Erythroblast (primary cell): Measurements from ENCODE around the gene KRTAP4-5.

Experiments used
- GATA1 ChIP-seq: IDR thresholded peaks from 2 replicates; pipeline ENCODE4 v1.6.1; 2011; ENCODE audit warnings: low read depth, mild to moderate bottlenecking, control low read depth, low read length, moderate library complexity
- POLR2A ChIP-seq: IDR thresholded peaks from 2 replicates; pipeline ENCODE4 v1.6.1; 2011; ENCODE audit warnings: mild to moderate bottlenecking, low read length

- no peak for TF ChIP-seq POLR2A
- no peak for TF ChIP-seq GATA1
These were observed 29.4 kb upstream of the KRTAP4-5 start for GRCh38 chr17:41178843-41179616.
